CD1c-positive myeloid dendritic cell (primary cell): ENCODE measurements around the gene ADAP1.
"Not testable (repeated sequence)": the region's sequence is repeated elsewhere in the genome, so short reads cannot be mapped to it uniquely, and the experiment has no call there.

Experiments used
- DNase-seq: peaks from one replicate; pipeline ENCODE4 v3.0.0-alpha.2; 2016; ENCODE audit errors: extremely low spot score

The ADAP1 gene

DNA sequence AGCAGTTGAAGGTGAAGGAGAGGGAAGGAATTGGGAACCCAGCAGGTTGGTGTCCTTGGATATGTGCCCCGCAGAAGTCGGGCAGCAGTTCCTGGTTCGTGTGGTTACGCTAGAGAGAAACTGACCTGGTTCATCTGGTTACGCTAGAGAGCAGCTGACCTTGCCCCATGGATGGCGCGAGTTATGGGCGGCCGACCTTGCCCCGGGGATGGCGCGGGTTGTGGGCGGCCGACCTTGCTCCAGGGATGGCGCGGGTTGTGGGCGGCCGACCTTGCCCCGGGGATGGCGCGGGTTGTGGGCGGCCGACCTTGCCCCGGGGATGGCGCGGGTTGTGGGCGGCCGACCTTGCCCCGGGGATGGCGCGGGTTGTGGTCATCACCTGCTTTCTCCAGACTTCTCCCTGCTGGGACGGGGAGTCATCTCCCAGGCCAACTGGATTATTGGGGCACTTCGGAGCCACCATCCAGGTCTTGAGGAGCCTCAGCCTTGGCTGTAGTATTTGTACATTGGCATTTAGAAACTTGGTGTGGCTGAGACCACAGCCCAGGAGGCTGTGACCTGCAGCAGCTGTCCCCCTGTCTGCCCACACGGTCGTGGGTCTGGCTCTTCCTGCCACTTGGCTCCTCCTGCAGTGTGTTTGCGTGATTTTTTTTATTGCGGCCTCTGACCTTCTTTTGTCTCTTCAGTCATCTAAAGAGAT lies 72.0 kb downstream of the ADAP1 start:
- no peak for DNase-seq

DNA sequence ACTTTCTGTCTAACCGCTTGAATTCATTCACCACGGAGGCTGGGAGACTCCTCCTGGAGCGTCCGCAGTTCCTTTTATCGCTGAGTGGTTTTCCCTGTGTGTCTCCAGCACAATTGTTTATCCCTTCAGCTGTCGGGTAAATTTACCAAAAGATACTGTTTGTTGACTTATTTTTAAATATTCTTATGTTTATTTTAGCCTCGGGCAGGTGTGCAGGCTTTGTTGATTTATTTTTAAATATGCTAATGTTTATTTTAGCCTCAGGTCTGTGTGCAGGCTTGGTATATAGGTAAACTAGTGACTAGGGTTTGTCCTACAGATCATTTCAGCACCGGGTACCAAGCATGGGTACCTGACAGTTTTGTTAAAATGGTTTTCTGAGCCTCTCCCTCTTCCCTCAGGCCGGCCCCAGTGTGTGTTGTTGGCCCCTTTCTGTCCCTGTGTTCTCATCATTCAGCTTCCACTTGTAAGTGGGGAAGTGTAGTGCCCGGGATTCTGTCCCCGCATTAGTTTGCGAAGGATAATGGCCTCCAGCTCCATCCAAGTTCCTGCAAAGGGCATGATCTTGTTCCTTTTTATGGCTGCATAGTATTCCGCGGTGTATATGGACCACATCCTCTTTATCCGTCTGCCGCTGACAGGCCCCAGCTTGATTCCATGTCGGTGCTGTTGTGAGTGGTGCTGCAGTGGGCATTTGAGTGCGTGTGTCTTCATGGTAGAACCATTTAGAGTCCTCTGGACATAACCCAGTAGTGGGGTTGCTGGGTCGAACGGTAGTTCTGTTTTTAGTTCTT lies 72.8 kb downstream of the ADAP1 start:
- no peak for DNase-seq

DNA sequence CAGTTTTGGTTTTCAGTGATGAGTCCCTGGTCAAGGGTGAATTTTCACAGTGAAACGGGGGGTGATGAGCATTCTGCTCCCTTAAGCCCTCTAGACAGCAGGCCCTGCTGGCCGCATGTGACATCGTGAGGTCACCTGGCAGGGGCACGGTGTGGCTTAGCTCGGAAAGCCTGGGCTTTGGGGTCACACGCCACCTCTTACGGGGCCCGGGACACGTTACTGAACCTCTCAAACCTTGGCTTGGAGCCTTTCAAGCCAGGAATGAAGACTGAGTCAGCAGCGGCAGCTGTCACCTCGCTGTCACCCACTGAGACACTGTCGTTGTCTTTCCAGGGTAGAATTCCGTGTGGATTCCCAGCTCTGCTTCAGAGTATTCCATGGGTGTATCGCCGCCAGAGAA lies 74.0 kb downstream of the ADAP1 start:
- no peak for DNase-seq

DNA sequence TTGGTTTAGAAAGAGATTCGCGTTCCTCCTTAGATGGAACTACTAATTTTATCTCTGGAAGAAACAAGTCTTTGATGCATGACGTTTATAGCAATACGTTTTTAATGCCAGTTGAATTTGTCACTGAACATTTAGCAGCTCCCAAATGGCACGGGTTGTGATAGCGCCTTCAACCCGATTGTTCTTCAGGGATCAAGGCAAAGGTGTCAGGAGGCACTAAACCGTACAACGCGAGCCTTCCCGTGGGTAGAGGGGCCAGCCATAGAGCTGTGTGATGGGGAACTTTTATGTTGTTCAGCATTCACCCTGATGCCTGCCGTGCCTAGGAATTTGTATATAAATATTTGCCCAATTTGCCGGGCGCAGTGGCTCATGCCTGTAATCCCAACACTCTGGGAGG lies 74.8 kb downstream of the ADAP1 start:
- DNase-seq, result no peak

DNA sequence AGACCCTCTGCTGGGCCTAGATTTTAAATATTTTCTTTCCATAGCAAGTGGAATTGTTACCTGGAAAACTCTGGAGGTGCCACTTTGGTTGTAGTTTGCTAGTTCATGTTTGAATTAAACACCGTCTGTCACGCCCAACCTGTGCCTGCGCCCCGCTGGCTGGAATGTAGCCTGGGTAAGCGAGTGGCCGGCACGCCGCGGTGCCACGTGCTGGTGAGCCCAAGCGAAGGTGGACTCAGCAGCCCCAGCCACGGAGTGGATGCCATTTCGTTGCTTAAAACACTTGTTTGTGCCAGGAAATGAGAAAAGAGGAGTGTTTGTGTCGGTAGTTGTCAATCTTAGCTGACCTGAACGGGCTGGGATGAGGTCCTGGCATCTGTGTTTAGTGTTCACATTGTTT lies 75.4 kb downstream of the ADAP1 start:
- DNase-seq, result no peak

DNA sequence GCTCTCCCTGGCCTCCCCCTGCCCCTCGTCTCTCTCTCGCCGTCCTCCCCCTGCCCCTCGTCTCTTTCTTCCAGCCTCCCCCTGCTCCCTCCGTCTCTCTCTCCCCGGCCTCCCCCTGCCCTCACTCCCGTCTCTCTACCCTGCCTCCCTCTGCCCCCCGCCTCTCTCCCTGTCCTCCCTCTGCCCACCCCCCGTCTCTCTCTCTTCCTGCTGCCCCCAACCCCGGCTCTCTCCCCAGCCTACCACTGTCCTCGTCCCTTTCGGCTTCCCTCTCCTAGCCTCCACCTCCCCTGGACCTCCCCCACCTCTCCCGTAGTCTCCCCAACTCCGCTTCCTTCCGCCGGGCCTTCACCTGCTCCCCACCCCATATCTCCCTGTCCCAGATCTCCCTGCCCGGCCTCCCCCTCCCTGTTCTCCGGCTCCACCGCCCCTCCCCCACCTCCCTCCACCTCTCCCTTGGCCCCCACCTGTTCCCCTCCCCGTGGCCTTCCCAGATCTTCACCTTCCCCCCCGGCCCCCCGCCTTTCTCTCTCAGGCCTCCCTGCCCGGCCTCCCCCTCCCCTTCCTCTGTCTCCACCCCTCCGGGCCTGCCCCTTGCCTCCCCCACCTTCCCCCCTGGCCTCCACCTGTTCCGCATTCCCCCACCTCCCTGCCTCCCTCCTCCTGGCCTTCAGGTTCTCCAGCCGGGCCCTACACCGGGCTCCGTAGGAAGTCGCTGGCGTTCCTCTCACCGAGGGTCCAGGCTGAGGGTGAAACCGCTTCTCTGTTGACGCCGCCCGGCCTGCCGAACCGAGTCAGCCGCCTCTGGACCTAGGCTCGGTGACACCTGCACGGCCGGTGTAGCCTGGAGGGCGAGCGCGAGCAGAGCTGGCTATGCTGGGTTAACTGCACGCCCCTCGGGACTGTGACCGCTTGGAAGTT lies 76.9 kb downstream of the ADAP1 start:
- DNase-seq, result no peak

DNA sequence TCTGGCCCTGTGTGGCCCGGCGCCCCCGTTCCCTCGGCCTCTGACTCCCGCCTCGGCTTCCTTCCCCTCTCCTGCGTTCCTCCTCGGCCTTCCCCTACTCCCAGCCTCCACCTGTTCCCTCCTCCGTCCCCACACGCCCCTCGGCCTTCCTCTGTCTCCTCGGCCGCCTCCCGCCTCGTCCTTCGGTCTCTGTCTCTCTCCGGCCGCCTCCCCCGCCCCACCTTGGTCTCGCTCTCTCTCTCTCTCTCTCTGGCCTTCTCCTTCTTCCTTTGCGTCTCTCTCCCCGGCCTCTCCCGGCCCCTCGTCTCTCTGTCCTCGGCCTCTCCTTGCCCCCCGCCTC lies 77.5 kb downstream of the ADAP1 start:
- DNase-seq, result no peak

DNA sequence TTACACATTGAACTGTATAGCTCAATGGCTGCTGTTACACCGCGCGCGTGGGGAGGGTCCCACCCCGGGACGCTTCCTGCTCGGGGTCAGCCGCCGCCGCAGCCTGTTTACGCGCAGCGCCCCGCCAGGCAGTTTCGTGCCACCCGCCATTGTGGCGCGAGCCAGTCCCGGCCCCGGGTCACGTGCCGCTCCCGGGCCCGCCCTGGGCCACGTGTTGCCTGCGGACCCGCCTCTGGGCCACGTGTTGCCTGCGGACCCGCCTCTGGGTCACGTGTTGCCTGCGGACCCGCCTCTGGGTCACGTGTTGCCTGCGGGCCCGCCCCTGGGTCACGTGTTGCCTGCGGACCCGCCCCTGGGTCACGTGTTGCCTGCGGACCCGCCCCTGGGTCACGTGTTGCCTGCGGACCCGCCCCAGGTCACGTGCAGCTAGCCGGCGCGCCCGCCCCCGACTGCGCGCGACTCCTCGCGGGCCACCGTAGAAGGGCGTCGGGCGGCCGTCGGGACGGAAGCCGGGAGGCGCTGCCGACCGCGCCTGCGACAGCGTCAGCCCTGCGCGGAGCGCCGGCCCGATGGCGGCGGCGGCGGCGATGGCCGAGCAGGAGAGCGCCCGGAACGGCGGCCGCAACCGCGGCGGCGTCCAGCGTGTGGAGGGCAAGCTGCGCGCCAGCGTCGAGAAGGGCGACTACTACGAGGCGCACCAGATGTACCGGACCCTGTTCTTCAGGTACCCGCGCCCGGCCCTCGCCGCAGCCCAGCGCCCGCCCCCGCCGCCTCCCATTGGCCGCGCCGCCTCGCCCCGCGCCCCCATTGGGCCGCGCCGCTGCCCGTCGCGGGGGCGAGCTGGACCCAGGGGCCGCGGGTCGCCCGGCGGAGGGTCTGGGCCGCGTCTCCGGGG lies 78.2 kb downstream of the ADAP1 start, which contains the start of gene GET4:
Gene GET4 (plus strand): TSS at position 478 of the 895 bp plus-strand sequence. CDS start 92 bp downstream, at position 570.
- peak; percentile 96 for DNase-seq

DNA sequence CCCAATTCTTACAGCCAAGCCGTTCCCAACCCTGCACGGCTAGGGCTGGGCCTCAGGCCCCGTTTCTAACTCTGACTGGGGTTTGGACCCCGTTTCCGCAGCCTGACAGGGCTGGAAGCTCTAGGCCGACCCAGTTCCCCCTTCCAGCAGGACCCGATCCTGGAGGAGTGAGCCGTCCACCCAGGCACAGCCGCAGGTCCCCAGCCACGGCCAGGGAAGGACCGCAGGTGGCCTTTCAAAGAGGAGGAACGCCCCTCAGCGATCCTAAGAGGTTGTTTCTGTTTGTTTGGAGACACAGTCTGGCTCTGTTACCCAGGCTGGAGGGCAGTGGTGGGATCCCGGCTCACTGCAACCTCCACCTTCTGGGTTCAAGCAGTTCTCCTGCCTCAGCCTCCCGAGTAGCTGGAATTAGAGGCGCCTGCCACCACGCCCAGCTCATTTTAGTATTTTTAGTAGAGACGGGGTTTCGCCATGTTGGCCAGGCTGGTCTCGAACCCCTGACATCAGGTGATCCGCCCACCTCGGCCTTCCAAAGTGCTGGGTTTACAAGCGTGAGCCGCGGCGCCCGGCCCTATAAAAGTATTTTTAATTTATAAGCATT lies 78.9 kb downstream of the ADAP1 start:
- no peak for DNase-seq

DNA sequence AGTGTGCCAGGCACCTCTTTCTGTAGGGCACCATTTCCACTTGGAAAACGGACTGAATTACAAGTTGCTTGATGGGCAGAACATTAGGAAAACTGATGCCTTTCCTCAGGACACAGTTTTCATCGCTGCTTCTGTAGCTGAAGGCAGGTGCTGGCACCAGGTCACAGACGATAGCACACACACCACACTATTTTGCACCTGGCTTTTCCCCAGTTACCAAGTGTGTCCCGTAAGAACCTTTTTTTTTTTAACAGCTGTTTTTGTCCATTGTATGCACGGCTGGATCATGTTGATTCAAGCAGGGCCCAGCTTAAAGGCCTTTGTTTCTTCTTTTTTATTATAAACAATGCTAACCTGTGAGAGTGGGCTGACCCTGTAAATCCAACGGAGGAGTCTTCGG lies 79.4 kb downstream of the ADAP1 start:
- DNase-seq, result no peak

DNA sequence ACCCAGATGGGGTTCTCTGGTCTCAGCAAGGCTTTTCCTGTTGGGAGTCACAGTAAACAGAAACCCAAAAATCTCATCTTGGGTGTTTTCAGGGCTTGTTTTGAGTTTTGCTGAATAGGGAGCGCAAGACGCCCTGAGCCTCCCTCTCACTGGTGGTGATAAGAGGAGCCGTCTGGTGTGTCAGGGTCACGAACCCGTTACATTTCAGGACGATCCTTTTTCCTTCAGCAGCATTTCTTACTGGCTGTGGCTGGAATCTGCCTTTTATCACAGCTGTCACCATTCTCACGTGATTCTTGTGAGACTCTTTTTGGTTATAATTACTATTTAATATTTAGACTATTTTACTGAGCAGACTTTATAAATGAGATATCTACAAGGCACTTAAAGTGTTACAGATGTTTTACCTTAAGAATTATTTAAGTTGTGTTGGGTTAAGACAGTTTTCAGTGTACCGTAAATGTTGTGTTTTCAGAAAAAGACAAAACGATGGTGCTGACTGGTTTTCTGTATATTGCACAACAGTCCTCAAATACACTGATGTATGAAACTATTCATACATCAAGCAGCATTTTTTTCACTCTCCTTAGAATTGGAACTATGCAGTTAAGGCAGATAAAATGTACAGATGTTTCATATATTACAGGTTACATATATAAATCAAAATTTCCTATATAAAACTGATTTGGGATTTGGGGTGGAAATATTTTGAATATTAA lies 80.3 kb downstream of the ADAP1 start:
- no peak for DNase-seq

DNA sequence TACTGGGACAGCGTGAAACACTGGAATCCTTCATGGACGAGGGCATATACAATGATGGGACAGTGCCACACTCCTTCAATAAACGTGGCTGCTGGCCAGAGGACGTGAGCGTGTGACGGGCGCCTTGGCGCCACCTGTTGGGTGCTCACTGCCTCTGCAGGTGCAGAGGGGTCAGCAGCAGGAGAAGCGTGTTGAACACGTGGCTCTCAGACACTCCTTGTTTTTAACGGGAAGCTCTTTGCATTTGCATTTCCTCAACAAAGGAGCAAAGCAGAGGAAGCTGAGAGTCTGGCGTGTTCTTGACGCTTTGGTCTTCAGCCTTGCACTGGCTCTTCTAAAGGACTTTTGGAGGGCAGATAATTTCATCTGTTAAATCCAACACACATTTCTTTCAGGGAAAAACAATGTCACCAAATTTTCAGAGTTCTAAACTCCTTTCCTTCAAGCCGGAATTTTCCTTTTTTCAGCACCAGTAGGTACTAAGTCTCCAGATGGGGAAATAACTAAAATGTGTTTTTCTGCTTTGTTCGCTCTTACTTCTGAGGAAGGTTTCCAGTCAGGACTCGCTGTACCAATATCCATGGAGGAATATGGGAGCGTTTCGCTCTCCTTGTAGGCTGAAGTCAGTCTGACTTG lies 81.0 kb downstream of the ADAP1 start:
- DNase-seq, result peak; percentile 90

DNA sequence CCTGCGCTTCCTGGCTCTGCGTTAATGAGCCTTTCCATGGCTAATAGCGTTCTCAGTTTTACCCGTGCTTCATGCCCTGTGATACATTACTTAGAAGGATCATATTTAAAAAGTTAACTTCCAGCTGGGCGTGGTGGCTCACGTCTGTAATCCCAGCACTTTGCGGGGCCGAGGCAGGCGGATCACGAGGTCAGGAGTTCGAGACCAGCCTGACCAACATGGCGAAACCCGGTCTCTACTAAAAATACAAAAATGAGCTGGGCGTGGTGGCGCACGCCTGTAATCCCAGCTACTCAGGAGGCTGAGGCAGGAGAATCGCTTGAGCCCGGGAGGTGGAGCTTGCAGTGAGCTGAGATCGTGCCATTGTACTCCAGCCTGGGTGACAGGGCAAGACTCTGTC lies 81.8 kb downstream of the ADAP1 start:
- DNase-seq, result not testable (repeated sequence)

DNA sequence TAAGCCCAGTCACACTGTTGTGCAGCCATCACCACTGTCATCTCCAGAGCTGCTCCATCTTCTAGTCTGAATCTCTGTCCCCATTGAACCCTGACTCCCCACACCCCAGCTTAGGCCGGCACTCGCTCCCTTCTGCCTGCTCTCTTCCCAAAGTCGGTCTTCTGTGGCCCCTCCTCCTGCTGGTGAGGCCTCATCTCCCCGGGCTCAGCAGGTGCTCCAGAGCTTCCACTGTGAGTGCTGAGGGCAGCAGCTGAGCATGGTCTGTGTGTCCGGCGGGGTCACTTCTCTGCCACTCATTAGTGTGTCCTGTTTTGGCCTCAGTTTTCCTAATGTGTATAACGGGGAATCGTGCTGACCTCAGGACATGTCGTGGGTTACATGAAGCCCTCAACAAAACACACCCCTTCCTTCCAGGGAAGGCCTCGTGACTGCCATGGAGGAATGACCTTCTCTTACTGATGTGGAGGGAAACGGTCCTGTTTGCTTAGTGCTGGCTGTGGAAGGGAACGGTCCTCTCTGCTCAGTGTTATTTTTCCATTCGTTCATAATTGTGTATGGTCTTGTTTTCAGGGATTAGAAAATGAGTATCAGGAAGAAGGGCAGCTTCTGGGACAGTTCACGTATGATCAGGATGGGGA lies 82.5 kb downstream of the ADAP1 start:
- no peak for DNase-seq

DNA sequence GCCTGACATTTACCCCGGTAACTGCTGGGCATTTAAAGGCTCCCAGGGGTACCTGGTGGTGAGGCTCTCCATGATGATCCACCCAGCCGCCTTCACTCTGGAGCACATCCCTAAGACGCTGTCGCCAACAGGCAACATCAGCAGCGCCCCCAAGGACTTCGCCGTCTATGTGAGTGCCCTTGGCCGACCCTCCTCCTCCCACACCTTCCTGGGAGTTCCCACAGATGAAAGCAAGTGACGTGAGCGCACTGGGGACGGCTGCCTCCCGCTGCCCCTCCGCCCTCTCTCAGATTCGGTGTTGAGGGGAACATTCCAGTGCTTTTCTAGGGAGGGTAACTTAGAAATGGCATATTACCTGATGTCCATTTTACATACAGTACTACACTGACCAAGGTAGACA lies 85.1 kb downstream of the ADAP1 start:
- DNase-seq, result no peak

DNA sequence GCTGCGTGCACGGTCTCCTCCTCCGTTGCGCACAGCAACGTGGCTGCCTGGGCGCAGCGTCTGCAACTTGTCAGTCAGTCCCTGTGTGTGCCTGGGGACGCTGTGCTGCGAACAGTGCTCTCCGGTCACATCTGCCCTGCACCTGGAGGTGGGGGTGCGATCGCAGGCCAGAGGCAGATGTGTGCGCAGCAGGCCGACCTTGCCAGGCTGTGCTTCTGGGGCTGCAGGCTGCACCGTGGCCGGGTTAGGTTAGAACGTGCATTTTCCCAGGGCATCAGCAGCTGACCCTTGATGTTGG lies 86.3 kb downstream of the ADAP1 start:
- no peak for DNase-seq

DNA sequence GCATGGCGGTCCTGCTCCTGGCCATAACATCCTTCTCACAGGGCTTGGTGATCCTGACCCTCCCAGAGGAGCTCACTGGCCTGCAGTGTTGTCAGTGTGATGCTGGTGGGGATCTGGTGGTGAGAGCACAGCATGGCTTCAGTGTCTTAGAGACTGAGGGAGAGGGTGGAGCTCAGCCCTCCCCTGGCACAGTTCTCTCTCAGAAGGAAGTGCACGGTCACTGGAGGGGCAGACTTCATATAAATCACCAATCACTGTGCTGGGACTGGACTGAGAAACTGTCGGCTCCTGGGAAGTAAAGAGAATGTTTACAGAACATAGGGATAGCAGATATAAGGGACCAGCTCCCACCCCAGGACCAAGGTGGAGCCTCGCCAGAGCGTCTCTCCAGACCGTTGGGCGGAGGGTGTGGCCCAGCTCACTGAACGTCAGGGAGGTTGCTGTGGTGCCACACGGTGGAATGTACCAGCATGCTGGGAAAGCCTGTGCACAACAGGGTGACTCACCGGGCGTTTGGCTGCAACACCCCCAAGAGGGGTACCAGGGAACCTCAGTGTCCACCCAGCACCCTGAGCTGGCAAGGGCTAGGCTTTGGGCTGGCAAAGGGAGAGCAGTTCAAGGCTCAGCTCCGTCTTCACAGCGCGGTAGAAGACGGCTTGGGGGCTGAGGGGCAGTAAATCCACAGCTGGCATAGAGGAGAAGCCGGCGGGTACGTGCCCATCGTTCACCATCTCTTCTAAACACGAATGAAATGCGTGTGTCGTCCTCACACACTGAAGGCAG lies 86.9 kb downstream of the ADAP1 start:
- DNase-seq, result no peak

DNA sequence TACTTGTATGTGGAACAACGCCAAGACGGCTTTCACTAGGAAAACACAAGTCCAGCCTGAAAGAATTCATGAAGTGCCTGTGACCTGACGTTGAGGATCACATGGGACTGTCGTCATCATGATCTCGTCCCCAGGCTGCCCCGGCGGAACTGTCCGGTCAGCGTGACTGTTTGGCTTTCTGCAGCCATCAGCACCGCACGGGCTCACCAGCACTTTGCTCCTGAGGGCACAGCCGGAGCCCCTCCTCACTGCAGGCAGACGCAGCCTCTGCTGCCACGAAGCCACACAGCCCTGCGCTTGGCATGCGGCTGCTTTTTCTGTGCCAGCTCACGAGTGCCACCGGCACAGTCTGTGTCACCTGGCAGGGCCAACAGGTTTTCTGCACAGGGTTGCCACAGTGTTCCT lies 87.5 kb downstream of the ADAP1 start:
- DNase-seq, result no peak

DNA sequence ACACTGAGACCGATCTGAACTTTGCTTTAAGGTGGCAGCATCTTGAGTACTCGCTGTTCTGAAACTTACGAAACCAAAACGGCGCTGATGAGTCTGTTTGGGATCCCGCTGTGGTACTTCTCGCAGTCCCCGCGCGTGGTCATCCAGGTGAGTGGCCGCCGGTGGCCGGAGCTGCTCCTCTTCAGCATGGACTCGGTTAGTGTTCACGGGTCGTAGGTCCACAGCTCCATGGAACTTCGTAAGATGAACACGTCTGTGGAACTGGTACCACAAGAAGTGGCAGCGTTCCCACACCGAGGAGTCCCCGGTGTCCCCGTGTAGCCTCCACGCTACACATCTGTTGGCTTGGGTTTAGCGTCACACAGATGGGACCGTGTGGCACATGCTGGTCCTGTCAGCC lies 88.6 kb downstream of the ADAP1 start:
- DNase-seq, result no peak
